ENCODE measurements around the gene MAPK6. TPM values are rescaled to one million over a fixed set of nuclear protein-coding genes. Genes with fewer than 3 reads are reported as not detected.
A peak's percentile ranks its signal among the peaks of the same experiment; 100 is the strongest.

The MAPK6 gene
- total and polyA plus RNA-seq, 10 of the 15 experiments (the other 5 are each of a cell fraction or from before 2014, with no cell fraction given) = 20.6 to 100 (median 52.6) TPM

DNA sequence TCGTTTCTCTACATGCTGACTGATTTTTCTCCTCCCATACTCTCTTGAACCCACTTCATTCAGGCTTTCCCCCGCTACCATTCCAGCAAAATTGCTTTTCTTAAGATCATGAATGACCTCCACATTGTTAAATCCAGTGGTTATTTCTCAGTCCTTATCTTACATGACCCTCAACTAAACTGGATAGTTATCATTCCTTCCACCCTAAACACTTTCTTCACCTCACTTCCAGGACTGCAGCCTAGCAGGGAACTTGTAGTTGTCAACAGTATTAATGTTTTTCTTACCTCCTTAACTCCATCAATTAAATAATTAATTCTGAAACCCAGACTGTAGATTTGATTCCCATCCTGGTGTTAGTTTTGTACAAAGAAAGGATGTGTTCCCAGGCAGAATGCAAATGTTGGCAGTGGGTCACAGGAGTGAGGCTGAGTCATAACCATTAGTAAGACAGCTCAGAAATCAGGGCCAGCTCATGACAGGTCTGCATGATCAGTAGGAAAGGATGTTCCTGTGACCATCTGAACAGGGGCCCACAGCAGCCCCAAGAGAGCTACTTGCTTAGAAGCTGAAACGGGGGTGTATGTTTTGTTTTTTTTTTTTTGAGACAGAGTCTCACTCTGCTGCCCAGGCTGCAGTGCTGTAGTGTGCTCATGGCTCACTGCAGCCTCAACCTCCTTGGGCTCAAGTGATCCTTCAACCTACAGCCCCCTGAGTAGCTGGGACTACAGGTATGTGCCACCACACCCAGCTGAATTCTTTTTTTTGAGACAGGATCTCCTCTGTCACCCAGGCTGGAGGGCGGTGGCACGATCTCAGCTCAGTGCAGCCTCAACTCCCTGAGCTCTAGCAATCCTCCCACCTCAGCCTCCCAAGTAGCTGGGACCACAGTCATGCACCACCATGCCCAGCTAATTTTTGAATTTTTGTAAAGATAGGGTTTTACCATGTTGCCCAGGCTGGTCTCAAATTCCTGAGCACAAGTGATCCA is 84.5 kb downstream of the MAPK6 start (continued):
- TF ChIP-seq, protein P1, sequence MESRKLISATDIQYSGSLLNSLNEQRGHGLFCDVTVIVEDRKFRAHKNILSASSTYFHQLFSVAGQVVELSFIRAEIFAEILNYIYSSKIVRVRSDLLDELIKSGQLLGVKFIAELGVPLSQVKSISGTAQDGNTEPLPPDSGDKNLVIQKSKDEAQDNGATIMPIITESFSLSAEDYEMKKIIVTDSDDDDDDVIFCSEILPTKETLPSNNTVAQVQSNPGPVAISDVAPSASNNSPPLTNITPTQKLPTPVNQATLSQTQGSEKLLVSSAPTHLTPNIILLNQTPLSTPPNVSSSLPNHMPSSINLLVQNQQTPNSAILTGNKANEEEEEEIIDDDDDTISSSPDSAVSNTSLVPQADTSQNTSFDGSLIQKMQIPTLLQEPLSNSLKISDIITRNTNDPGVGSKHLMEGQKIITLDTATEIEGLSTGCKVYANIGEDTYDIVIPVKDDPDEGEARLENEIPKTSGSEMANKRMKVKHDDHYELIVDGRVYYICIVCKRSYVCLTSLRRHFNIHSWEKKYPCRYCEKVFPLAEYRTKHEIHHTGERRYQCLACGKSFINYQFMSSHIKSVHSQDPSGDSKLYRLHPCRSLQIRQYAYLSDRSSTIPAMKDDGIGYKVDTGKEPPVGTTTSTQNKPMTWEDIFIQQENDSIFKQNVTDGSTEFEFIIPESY (IDR thresholded peaks at IDR 0.05) = no peak
- TF ChIP-seq IKZF1 (conservative IDR thresholded peaks at IDR 0.05) (peak; percentile 75), EZH2 (IDR thresholded peaks at IDR 0.05; ENCODE audit: borderline replicate concordance, control insufficient read depth, low read depth, low read length) (no peak), HDAC2 (IDR thresholded peaks at IDR 0.05) (no peak), EGR1 (IDR thresholded peaks at IDR 0.05; ENCODE audit: borderline replicate concordance in 1 of 2, low read depth in 2 of 2, low read length in 2 of 2) (no peak), CBFB (IDR thresholded peaks at IDR 0.05; ENCODE audit: low read depth) (peak; percentile 28; the same call in 1 of the 2 replicates), CHD4 (IDR thresholded peaks at IDR 0.05) (no peak)
- TF ChIP-seq, protein P2, sequence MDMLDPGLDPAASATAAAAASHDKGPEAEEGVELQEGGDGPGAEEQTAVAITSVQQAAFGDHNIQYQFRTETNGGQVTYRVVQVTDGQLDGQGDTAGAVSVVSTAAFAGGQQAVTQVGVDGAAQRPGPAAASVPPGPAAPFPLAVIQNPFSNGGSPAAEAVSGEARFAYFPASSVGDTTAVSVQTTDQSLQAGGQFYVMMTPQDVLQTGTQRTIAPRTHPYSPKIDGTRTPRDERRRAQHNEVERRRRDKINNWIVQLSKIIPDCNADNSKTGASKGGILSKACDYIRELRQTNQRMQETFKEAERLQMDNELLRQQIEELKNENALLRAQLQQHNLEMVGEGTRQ (IDR thresholded peaks at IDR 0.05; ENCODE audit: borderline replicate concordance, low read depth, low read length) = no peak
- TF ChIP-seq, protein P3, sequence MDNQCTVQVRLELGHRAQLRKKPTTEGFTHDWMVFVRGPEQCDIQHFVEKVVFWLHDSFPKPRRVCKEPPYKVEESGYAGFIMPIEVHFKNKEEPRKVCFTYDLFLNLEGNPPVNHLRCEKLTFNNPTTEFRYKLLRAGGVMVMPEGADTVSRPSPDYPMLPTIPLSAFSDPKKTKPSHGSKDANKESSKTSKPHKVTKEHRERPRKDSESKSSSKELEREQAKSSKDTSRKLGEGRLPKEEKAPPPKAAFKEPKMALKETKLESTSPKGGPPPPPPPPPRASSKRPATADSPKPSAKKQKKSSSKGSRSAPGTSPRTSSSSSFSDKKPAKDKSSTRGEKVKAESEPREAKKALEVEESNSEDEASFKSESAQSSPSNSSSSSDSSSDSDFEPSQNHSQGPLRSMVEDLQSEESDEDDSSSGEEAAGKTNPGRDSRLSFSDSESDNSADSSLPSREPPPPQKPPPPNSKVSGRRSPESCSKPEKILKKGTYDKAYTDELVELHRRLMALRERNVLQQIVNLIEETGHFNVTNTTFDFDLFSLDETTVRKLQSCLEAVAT (IDR thresholded peaks at IDR 0.05) = peak; percentile 72
- TF ChIP-seq, protein P4, sequence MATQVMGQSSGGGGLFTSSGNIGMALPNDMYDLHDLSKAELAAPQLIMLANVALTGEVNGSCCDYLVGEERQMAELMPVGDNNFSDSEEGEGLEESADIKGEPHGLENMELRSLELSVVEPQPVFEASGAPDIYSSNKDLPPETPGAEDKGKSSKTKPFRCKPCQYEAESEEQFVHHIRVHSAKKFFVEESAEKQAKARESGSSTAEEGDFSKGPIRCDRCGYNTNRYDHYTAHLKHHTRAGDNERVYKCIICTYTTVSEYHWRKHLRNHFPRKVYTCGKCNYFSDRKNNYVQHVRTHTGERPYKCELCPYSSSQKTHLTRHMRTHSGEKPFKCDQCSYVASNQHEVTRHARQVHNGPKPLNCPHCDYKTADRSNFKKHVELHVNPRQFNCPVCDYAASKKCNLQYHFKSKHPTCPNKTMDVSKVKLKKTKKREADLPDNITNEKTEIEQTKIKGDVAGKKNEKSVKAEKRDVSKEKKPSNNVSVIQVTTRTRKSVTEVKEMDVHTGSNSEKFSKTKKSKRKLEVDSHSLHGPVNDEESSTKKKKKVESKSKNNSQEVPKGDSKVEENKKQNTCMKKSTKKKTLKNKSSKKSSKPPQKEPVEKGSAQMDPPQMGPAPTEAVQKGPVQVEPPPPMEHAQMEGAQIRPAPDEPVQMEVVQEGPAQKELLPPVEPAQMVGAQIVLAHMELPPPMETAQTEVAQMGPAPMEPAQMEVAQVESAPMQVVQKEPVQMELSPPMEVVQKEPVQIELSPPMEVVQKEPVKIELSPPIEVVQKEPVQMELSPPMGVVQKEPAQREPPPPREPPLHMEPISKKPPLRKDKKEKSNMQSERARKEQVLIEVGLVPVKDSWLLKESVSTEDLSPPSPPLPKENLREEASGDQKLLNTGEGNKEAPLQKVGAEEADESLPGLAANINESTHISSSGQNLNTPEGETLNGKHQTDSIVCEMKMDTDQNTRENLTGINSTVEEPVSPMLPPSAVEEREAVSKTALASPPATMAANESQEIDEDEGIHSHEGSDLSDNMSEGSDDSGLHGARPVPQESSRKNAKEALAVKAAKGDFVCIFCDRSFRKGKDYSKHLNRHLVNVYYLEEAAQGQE (IDR thresholded peaks at IDR 0.05; ENCODE audit: low read depth, low read length) = no peak
- TF ChIP-seq, protein P5, sequence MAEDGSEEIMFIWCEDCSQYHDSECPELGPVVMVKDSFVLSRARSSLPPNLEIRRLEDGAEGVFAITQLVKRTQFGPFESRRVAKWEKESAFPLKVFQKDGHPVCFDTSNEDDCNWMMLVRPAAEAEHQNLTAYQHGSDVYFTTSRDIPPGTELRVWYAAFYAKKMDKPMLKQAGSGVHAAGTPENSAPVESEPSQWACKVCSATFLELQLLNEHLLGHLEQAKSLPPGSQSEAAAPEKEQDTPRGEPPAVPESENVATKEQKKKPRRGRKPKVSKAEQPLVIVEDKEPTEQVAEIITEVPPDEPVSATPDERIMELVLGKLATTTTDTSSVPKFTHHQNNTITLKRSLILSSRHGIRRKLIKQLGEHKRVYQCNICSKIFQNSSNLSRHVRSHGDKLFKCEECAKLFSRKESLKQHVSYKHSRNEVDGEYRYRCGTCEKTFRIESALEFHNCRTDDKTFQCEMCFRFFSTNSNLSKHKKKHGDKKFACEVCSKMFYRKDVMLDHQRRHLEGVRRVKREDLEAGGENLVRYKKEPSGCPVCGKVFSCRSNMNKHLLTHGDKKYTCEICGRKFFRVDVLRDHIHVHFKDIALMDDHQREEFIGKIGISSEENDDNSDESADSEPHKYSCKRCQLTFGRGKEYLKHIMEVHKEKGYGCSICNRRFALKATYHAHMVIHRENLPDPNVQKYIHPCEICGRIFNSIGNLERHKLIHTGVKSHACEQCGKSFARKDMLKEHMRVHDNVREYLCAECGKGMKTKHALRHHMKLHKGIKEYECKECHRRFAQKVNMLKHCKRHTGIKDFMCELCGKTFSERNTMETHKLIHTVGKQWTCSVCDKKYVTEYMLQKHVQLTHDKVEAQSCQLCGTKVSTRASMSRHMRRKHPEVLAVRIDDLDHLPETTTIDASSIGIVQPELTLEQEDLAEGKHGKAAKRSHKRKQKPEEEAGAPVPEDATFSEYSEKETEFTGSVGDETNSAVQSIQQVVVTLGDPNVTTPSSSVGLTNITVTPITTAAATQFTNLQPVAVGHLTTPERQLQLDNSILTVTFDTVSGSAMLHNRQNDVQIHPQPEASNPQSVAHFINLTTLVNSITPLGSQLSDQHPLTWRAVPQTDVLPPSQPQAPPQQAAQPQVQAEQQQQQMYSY (CRISPR knock-in tag; IDR thresholded peaks at IDR 0.05) = no peak
- TF ChIP-seq, protein P6, sequence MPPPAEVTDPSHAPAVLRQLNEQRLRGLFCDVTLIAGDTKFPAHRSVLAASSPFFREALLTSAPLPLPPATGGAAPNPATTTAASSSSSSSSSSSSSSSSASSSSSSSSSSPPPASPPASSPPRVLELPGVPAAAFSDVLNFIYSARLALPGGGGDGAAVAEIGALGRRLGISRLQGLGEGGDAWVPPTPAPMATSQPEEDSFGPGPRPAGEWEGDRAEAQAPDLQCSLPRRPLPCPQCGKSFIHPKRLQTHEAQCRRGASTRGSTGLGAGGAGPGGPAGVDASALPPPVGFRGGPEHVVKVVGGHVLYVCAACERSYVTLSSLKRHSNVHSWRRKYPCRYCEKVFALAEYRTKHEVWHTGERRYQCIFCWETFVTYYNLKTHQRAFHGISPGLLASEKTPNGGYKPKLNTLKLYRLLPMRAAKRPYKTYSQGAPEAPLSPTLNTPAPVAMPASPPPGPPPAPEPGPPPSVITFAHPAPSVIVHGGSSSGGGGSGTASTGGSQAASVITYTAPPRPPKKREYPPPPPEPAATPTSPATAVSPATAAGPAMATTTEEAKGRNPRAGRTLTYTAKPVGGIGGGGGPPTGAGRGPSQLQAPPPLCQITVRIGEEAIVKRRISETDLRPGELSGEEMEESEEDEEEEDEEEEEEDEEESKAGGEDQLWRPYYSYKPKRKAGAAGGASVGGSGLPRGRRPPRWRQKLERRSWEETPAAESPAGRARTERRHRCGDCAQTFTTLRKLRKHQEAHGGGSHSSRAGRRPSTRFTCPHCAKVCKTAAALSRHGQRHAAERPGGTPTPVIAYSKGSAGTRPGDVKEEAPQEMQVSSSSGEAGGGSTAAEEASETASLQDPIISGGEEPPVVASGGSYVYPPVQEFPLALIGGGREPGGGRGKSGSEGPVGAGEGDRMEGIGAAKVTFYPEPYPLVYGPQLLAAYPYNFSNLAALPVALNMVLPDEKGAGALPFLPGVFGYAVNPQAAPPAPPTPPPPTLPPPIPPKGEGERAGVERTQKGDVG (CRISPR knock-in tag; IDR thresholded peaks at IDR 0.05) = no peak

Data from GM12878 (cell line).